ENCODE measurements around the gene WFS1. TPM values are rescaled to one million over a fixed set of nuclear protein-coding genes. Genes with fewer than 3 reads are reported as not detected.
A peak's percentile ranks its signal among the peaks of the same experiment; 100 is the strongest.

The WFS1 gene
- total and polyA plus RNA-seq, 2 of the 13 experiments (the other 11 are each of a cell fraction or from before 2014, with no cell fraction given), result 39.1 to 42.2 TPM

DNA sequence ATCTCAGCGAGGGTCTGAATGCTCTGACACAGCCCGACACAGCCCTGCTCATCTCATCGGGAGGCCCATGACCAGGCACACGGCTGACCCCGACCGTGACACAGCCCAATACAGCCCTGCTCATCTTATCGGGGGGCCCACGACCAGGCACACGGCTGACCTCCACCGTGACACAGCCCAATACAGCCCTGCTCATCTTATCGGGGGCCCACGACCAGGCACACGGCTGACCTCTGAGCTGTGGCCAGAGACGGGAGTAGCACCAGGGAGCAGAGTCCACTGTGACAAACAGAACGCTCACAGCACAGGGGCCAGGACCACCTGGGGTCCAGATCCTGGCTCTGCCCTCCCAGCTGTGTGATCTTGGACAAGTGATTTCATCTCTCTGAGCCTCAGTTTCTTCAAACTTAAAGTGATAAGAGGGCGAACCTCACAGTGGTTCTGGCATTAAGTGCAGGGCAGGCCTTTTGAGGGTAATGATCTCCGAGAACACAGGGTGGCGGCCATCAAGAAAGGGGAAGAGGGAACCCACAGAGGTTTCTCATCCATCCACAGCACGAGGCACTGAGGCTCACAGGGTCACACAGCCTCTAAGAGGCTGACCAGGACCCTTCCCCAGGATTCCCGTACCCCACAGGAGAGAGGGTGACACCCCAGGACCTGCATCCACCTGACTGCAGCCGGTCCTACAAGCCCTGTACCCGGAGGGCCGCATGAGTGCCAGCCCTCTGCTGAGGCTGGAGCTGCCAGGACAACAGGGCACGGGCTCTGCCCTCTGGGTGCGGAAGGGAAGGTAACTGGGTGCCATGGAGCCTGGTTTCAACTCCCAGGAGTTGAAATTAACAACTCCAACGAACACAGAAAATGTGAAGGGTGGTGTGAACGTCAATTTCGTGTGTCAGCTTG lies 60.1 kb downstream of the WFS1 start (continued):
- TF ChIP-seq, protein P1, sequence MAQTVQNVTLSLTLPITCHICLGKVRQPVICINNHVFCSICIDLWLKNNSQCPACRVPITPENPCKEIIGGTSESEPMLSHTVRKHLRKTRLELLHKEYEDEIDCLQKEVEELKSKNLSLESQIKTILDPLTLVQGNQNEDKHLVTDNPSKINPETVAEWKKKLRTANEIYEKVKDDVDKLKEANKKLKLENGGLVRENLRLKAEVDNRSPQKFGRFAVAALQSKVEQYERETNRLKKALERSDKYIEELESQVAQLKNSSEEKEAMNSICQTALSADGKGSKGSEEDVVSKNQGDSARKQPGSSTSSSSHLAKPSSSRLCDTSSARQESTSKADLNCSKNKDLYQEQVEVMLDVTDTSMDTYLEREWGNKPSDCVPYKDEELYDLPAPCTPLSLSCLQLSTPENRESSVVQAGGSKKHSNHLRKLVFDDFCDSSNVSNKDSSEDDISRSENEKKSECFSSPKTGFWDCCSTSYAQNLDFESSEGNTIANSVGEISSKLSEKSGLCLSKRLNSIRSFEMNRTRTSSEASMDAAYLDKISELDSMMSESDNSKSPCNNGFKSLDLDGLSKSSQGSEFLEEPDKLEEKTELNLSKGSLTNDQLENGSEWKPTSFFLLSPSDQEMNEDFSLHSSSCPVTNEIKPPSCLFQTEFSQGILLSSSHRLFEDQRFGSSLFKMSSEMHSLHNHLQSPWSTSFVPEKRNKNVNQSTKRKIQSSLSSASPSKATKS (CRISPR knock-in tag; IDR thresholded peaks at IDR 0.05), result no peak
- no peak for TF ChIP-seq ATAD3A (CRISPR knock-in tag; IDR thresholded peaks at IDR 0.05)
- no peak for TF ChIP-seq ZNF598 (CRISPR knock-in tag; IDR thresholded peaks at IDR 0.05; ENCODE audit: borderline replicate concordance)
- no peak for TF ChIP-seq ZNF883 (CRISPR knock-in tag; IDR thresholded peaks at IDR 0.05; ENCODE audit: not compliant biosample characterization)
- no peak for TF ChIP-seq ONECUT2 (CRISPR knock-in tag; IDR thresholded peaks at IDR 0.05)
- no peak for TF ChIP-seq STAT5B (CRISPR knock-in tag; IDR thresholded peaks at IDR 0.05)
- TF ChIP-seq HIVEP1 (CRISPR knock-in tag; IDR thresholded peaks at IDR 0.05), result no peak
- TF ChIP-seq NFKBIZ (CRISPR knock-in tag; IDR thresholded peaks at IDR 0.05), result no peak
- TF ChIP-seq, protein P2, sequence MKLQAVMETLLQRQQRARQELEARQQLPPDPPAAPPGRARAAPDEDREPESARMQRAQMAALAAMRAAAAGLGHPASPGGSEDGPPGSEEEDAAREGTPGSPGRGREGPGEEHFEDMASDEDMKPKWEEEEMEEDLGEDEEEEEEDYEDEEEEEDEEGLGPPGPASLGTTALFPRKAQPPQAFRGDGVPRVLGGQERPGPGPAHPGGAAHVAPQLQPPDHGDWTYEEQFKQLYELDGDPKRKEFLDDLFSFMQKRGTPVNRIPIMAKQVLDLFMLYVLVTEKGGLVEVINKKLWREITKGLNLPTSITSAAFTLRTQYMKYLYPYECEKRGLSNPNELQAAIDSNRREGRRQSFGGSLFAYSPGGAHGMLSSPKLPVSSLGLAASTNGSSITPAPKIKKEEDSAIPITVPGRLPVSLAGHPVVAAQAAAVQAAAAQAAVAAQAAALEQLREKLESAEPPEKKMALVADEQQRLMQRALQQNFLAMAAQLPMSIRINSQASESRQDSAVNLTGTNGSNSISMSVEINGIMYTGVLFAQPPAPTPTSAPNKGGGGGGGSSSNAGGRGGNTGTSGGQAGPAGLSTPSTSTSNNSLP (IDR thresholded peaks at IDR 0.05; ENCODE audit: low read depth, low read length), result no peak
- TF ChIP-seq ZNF674 (CRISPR knock-in tag; IDR thresholded peaks at IDR 0.05; ENCODE audit: low read depth), result no peak
- TF ChIP-seq NPAS2 (CRISPR knock-in tag; IDR thresholded peaks at IDR 0.05; ENCODE audit: borderline replicate concordance), result no peak
- no peak for TF ChIP-seq ZNF180 (CRISPR knock-in tag; IDR thresholded peaks at IDR 0.05; ENCODE audit: borderline replicate concordance, low read depth)
- no peak for TF ChIP-seq ZNF720 (CRISPR knock-in tag; IDR thresholded peaks at IDR 0.05)
- TF ChIP-seq ZSCAN25 (CRISPR knock-in tag; IDR thresholded peaks at IDR 0.05), result peak; percentile 37; the same call in 1 of the 2 replicates
- TF ChIP-seq SYNCRIP (IDR thresholded peaks at IDR 0.05; ENCODE audit: insufficient read depth, low read depth, low read length), result no peak
- no peak for TF ChIP-seq U2AF2 (IDR thresholded peaks at IDR 0.05; ENCODE audit: low read depth, low read length)
- TF ChIP-seq POLR2AphosphoS2 (IDR thresholded peaks at IDR 0.05; ENCODE audit: low read depth, low read length), result no peak
- no peak for TF ChIP-seq ZNF296 (CRISPR knock-in tag; conservative IDR thresholded peaks at IDR 0.05)
- TF ChIP-seq EZH2 (conservative IDR thresholded peaks at IDR 0.05; ENCODE audit: low read depth, low read length), result no peak
- no peak for TF ChIP-seq REPIN1 (CRISPR knock-in tag; IDR thresholded peaks at IDR 0.05; ENCODE audit: borderline replicate concordance, low read depth)
- TF ChIP-seq SOX5 (CRISPR knock-in tag; IDR thresholded peaks at IDR 0.05; ENCODE audit: borderline replicate concordance), result no peak
- no peak for TF ChIP-seq MEF2D (CRISPR knock-in tag; IDR thresholded peaks at IDR 0.05)
- no peak for TF ChIP-seq ZNF550 (CRISPR knock-in tag; IDR thresholded peaks at IDR 0.05; ENCODE audit: borderline replicate concordance)
- no peak for TF ChIP-seq GATA4 (IDR thresholded peaks at IDR 0.05; ENCODE audit: borderline replicate concordance, low read depth)
- TF ChIP-seq ZNF431 (CRISPR knock-in tag; IDR thresholded peaks at IDR 0.05; ENCODE audit: borderline replicate concordance, low read depth), result peak; percentile 64; the same call in 1 of the 2 replicates
- TF ChIP-seq SRF (IDR thresholded peaks at IDR 0.05; ENCODE audit: low read depth, low read length), result no peak
- TF ChIP-seq RXRA (CRISPR knock-in tag; IDR thresholded peaks at IDR 0.05), result peak; percentile 44; the same call in 1 of the 2 replicates
- TF ChIP-seq BORCS8-MEF2B (CRISPR knock-in tag; IDR thresholded peaks at IDR 0.05), result 0 out of 2 replicates have a peak, but pooled peaks have one; percentile 18
